GM10248 (cell line): ENCODE measurements around the gene OLFM2.

Experiments used
- CTCF ChIA-PET: fragments of 300-600 bp; sonication (Branson Sonifier 250); formaldehyde crosslinking; extraction: SDS; loops from one replicate; lab custom pipeline; 2021; ENCODE audit warnings: antibody characterized with exemption; lab: Yijun Ruan, JAX
- POLR2A ChIA-PET: fragments of 350-650 bp; sonication (Branson Sonifier 250); formaldehyde crosslinking; extraction: SDS; loops from one replicate; lab custom pipeline; 2020; ENCODE audit warnings: antibody characterized with exemption; lab: Yijun Ruan, JAX
- DNase-seq: peaks from one replicate; pipeline ENCODE4 v3.0.0; 2012; ENCODE audit errors: extremely low spot score
- CTCF ChIP-seq: IDR thresholded peaks from 2 replicates; pipeline ENCODE4 v1.5.1; 2012; ENCODE audit warnings: mild to moderate bottlenecking, low read depth; ENCODE audit errors: extremely low read depth, missing control alignments, control extremely low read depth

Gene OLFM2

GRCh38 chr19:9901020-9901419 is 35.3 kb downstream of the OLFM2 start:
- POLR2A ChIA-PET, result no interaction called here
- no peak for TF ChIP-seq CTCF
- no peak for DNase-seq
- CTCF ChIA-PET, result no interaction called here

- ChIA-PET POLR2A (interaction anchor here (0.7 kb wide), 1 partner anchor 592 kb away, joined by 4 read pairs; no protein-coding TSS in a partner anchor), CTCF (no interaction called here)
- no peak for DNase-seq
- no peak for TF ChIP-seq CTCF
Measured at GRCh38 chr19:9891609-9892373, 44.5 kb downstream of the OLFM2 start.

- ChIA-PET CTCF (interaction anchor here (1.0 to 1.6 kb wide), 4 partner anchors 9 to 144 kb away, joined by 3 to 5 read pairs (median 4); no protein-coding TSS in a partner anchor), POLR2A (no interaction called here)
- DNase-seq, result no peak
- TF ChIP-seq CTCF, result no peak
Measured at GRCh38 chr19:9885077-9885552, 51.2 kb downstream of the OLFM2 start.

- TF ChIP-seq CTCF, result no peak
- CTCF ChIA-PET, result interaction anchor here (1.6 kb wide), 1 partner anchor 11 kb away, joined by 4 read pairs; no protein-coding TSS in a partner anchor
- DNase-seq, result no peak
- POLR2A ChIA-PET, result no interaction called here
Measured at GRCh38 chr19:9883764-9884163, 52.6 kb downstream of the OLFM2 start.

- DNase-seq, result no peak
- POLR2A ChIA-PET, result no interaction called here
- CTCF ChIA-PET, result no interaction called here
- no peak for TF ChIP-seq CTCF
Measured at GRCh38 chr19:9883231-9883758, 53.0 kb downstream of the OLFM2 start.

GRCh38 chr19:9881720-9882119 is 54.6 kb downstream of the OLFM2 start:
- TF ChIP-seq CTCF, result no peak
- CTCF ChIA-PET, result no interaction called here
- no peak for DNase-seq
- POLR2A ChIA-PET, result no interaction called here
